ENCODE measurements around the gene POLN.

The POLN gene

GRCh38 chr4:2104556-2105345 is 137.2 kb downstream of the POLN start:
- TF ChIP-seq CSDC2 (CRISPR knock-in tag; IDR thresholded peaks at IDR 0.05) (no peak), GLIS3 (CRISPR knock-in tag; IDR thresholded peaks at IDR 0.05) (no peak), TSHZ2 (CRISPR knock-in tag; IDR thresholded peaks at IDR 0.05) (no peak), POU6F1 (CRISPR knock-in tag; IDR thresholded peaks at IDR 0.05; ENCODE audit: borderline replicate concordance, low read depth) (no peak), OSR1 (CRISPR knock-in tag; IDR thresholded peaks at IDR 0.05) (no peak), ZNF565 (CRISPR knock-in tag; conservative IDR thresholded peaks at IDR 0.05; ENCODE audit: low read depth) (no peak), SNAI2 (CRISPR knock-in tag; IDR thresholded peaks at IDR 0.05) (no peak), ZNF8 (CRISPR knock-in tag; IDR thresholded peaks at IDR 0.05) (no peak), ZFP3 (CRISPR knock-in tag; IDR thresholded peaks at IDR 0.05) (no peak), TOX (CRISPR knock-in tag; IDR thresholded peaks at IDR 0.05; ENCODE audit: borderline replicate concordance) (no peak), ZNF70 (CRISPR knock-in tag; IDR thresholded peaks at IDR 0.05) (no peak), PATZ1 (CRISPR knock-in tag; IDR thresholded peaks at IDR 0.05; ENCODE audit: borderline replicate concordance) (no peak)
- ATAC-seq, result no peak

- no peak for TF ChIP-seq CREB5 (CRISPR knock-in tag; IDR thresholded peaks at IDR 0.05; ENCODE audit: low read depth)
- no peak for TF ChIP-seq RARB (CRISPR knock-in tag; IDR thresholded peaks at IDR 0.05)
- TF ChIP-seq BACH2 (CRISPR knock-in tag; IDR thresholded peaks at IDR 0.05; ENCODE audit: borderline replicate concordance), result no peak
- no peak for TF ChIP-seq OSR1 (CRISPR knock-in tag; IDR thresholded peaks at IDR 0.05)
- TF ChIP-seq TSHZ2 (CRISPR knock-in tag; IDR thresholded peaks at IDR 0.05), result no peak
- TF ChIP-seq ZNF70 (CRISPR knock-in tag; IDR thresholded peaks at IDR 0.05), result no peak
- no peak for TF ChIP-seq POU6F1 (CRISPR knock-in tag; IDR thresholded peaks at IDR 0.05; ENCODE audit: borderline replicate concordance, low read depth)
- TF ChIP-seq GLIS3 (CRISPR knock-in tag; IDR thresholded peaks at IDR 0.05), result no peak
- TF ChIP-seq TCF4 (CRISPR knock-in tag; IDR thresholded peaks at IDR 0.05; ENCODE audit: borderline replicate concordance), result no peak
- no peak for ATAC-seq
These were observed 137.9 kb downstream of the POLN start for GRCh38 chr4:2103843-2104547.

Measured in SK-N-SH treated with all-trans-retinoic acid at 6 μM for 48 hours (cell line).